GM12801 (cell line): ENCODE data around the gene L1CAM.

Experiments used
- CTCF ChIP-seq: IDR thresholded peaks from one replicate; pipeline ENCODE4 v1.5.1; 2011; ENCODE audit warnings: control low read depth; ENCODE audit not compliant: insufficient read length; ENCODE audit errors: extremely low read depth

L1CAM gene

GRCh38 chrX:153913211-153913610, 27.2 kb upstream of the L1CAM start:
- no peak for TF ChIP-seq CTCF

GRCh38 chrX:153911798-153912197, 25.8 kb upstream of the L1CAM start:
- no peak for TF ChIP-seq CTCF

GRCh38 chrX:153910446-153910845, 24.5 kb upstream of the L1CAM start:
- TF ChIP-seq CTCF = no peak

GRCh38 chrX:153909980-153910360, 24.0 kb upstream of the L1CAM start:
- no peak for TF ChIP-seq CTCF

- TF ChIP-seq CTCF = no peak
Measured at GRCh38 chrX:153909024-153909979, 23.3 kb upstream of the L1CAM start.

- TF ChIP-seq CTCF = no peak
Measured at GRCh38 chrX:153908219-153908860, 22.4 kb upstream of the L1CAM start.

- TF ChIP-seq CTCF = no peak
Measured at GRCh38 chrX:153907456-153907855, 21.5 kb upstream of the L1CAM start.
